GM13976 (cell line): ENCODE results near the gene ELL2.

Experiments used
- DNase-seq: peaks from one replicate; pipeline ENCODE4 v3.0.0; 2012; ENCODE audit warnings: low spot score
- in situ Hi-C: fragments of 300-500 bp; cut with MboI; formaldehyde crosslinking; loops from one replicate; pipeline ENCODE4 v1.12.0; 2022; ENCODE audit warnings: low sequenced_read_pairs, mixed read lengths, inconsistent platforms; ENCODE audit not compliant: unreplicated experiment
- TF ChIP-seq, protein P1 (sequence below): IDR thresholded peaks from 2 replicates; pipeline ENCODE4 v1.5.1; 2012; ENCODE audit warnings: borderline replicate concordance, mild to moderate bottlenecking; ENCODE audit not compliant: insufficient read depth; ENCODE audit errors: extremely low read depth, missing control alignments, control extremely low read depth

The ELL2 gene

DNA sequence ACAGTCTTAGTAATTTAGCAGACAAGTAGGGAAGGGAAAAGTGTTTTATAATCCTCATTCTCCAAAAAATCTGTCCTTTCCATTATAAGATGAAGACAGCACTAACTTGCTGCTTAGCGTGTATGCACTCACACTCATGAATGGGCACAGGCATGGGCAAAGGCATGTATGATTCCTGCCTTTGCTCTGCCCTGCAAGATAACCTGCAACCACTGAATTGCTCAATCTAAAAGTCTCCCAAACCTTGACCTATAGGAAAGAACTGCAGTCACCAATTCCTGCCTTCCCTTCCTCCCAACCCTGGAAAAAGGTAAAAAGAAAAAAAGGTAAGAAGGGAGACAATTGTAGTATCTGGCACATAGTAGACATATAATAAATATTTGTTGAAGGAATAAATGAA is 40.8 kb downstream of the ELL2 start:
- in situ Hi-C loops: no loop called here
- TF ChIP-seq, protein P1, sequence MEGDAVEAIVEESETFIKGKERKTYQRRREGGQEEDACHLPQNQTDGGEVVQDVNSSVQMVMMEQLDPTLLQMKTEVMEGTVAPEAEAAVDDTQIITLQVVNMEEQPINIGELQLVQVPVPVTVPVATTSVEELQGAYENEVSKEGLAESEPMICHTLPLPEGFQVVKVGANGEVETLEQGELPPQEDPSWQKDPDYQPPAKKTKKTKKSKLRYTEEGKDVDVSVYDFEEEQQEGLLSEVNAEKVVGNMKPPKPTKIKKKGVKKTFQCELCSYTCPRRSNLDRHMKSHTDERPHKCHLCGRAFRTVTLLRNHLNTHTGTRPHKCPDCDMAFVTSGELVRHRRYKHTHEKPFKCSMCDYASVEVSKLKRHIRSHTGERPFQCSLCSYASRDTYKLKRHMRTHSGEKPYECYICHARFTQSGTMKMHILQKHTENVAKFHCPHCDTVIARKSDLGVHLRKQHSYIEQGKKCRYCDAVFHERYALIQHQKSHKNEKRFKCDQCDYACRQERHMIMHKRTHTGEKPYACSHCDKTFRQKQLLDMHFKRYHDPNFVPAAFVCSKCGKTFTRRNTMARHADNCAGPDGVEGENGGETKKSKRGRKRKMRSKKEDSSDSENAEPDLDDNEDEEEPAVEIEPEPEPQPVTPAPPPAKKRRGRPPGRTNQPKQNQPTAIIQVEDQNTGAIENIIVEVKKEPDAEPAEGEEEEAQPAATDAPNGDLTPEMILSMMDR: no peak
- DNase-seq: no peak

DNA sequence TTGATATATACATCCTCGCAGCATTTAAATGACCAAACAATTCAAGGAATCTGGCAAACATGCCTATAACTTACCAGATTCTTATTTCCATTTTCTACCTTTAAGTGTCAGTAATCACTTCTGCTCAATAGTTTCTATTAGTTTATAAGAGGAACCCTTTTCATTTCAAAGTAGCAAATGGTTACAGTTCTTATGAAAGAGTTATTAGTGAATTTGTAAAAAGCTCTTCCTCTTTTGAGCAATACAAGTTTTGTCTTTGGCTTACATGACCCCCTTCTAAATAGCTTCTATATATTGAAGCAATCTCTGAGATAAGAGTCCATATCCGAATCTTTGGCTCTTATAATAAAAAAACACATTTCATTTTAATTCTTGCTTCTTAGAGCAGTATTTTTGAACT is 42.0 kb downstream of the ELL2 start:
- in situ Hi-C loops: no loop called here
- DNase-seq: no peak
- TF ChIP-seq, protein P1: no peak

DNA sequence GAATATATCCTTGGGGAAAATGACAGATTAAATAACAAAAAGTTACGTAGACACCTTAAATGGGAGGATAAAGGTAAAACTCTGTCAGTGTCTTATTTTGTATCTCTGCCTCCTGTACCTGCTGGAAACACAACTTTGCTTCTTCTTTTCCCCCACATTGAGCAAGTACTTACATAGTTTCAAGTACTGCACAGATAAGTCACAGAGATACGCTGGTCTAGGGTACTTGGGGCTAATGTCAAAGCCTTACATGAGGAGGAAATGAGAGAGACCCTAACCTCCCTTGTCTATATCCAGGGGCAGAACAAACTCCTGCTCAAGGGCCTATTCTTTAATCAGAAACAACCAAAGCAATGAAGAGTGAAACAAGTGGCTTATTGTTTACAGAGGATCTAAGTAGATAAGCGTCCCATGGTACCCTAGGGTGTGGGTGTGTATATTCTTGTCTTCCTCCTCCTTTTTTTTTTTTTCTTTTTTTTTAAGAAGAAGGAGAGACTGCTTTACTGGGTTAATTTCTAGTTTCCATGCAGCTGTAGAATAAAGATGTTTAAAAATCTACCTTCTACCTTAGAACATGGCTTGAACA is 43.1 kb downstream of the ELL2 start:
- DNase-seq: no peak
- TF ChIP-seq, protein P1: no peak
- in situ Hi-C loops: no loop called here

DNA sequence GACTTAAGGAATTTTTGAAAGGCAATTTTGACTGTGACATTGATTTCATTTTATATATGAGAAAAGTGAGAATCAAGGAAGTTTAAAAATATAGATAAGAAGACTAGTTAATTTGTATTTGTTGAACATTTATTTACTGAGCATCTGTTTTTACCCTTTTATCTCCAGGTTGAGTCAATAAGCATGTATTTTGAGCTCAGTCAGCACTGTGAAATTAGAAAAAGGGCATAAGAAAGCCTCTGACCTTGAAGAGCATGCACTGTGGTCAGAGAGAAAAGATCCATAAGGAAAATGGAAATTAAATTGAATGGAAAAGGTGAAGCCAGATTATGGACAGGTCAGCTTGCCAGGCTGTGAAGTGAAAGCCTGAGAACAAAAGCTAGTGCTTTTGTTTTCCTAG is 44.4 kb downstream of the ELL2 start:
- TF ChIP-seq, protein P1: no peak
- in situ Hi-C loops: no loop called here
- no peak for DNase-seq

DNA sequence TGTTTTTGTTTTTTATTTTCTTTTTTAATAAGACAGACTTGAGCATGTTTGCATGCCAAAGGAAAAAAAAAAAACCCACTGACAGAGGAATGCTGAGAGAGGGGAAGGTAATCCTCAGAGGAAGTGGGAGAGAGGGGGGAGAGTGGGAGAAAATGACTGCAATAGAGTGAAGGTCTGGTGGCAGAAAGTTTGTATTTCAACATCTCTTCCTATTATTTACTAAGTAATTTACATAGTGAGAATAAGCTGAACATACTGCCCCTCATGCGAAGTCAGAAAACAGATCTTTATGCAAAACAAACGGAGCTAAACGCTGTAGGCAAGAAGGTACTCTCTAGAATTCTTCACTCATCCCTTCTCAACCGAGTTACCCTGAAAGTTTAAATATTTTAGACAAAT is 45.0 kb downstream of the ELL2 start:
- no peak for DNase-seq
- TF ChIP-seq, protein P1: no peak
- in situ Hi-C loops: no loop called here

DNA sequence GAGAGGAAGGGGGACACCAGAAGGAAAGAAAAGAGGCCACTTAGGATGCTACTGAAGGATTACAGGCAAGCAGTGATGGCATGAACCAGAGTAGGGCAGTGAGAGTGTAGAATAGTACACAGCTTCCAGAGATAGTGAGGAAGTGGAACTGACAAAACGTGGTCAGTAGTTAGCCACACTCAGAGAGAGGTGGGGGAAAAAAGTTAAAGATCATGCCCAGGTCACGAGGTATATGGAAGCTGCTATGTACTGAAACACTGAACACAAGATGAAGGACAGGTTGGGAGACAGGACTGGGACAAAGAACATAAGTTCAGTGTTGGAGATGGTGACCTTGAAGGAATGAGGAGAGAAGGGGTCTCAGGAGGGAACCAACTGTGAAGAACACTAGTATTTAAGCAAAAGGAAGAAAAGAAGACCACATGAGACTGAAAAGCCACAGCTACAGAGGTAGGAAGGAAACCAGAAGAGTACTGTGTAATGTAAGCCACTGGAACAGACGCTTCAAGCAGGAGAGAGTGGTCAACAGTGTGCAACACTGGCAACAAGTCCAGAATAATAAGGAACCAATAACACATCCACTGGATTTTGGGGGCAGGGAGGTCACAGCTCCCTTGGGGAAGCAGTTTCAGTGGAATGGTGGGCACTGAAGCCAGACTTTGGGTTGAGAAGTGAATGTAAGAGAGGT is 45.5 kb downstream of the ELL2 start:
- in situ Hi-C loops: no loop called here
- TF ChIP-seq, protein P1: no peak
- DNase-seq: no peak
